Prostate gland (tissue), 2 donors: Measurements from ENCODE around the gene HOXB5.

ENCODE experiments used
- POLR2A ChIP-seq: fragments of 450-650 bp; IDR thresholded peaks from one replicate; pipeline ENCODE4 v1.6.1; 2016; ENCODE audit warnings: antibody characterized with exemption, mild to moderate bottlenecking
- TF ChIP-seq, protein P1 (sequence below), 4 experiments: fragments of 200-600 bp in 2 of 4; fragments of 450-650 bp in 2 of 4; sonication (generic) in 2 of 4; IDR thresholded peaks; 1 replicate in 3 of 4; 2 replicates in 1 of 4; pipeline ENCODE4 v1.5.1; 2016 to 2019; ENCODE audit warnings: antibody characterized with exemption in 4 of 4, mild to moderate bottlenecking in 2 of 4, moderate library complexity in 2 of 4

DNA sequence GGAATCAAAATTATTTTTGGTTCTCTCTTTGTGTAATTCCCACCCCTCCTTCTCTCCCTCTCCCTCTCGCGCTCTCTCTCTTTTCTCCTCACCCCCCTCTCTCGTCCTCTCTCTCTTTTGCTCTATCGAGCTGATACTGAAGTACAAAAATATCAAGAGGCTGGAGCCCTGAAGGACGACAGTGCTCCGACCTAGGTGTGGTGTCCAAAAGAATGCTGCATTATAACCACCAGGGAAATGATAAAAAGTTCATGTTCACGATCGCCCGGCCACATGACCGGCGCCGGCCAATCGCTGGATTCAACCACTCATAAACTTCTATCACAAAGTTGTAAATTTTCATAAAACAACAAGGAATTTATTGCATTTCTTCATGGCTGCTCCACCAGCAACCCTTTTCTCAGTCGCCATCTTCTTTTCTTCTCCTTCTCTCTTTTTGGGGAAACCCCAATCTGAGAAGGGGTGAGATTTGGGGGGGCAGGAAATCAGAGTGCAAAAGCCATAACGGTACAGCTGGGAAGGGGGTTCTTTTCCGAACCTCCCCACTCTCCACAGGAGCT, 11.3 kb upstream of the HOXB5 start, which contains the start of gene HOXB6:
- TF ChIP-seq, protein P1, sequence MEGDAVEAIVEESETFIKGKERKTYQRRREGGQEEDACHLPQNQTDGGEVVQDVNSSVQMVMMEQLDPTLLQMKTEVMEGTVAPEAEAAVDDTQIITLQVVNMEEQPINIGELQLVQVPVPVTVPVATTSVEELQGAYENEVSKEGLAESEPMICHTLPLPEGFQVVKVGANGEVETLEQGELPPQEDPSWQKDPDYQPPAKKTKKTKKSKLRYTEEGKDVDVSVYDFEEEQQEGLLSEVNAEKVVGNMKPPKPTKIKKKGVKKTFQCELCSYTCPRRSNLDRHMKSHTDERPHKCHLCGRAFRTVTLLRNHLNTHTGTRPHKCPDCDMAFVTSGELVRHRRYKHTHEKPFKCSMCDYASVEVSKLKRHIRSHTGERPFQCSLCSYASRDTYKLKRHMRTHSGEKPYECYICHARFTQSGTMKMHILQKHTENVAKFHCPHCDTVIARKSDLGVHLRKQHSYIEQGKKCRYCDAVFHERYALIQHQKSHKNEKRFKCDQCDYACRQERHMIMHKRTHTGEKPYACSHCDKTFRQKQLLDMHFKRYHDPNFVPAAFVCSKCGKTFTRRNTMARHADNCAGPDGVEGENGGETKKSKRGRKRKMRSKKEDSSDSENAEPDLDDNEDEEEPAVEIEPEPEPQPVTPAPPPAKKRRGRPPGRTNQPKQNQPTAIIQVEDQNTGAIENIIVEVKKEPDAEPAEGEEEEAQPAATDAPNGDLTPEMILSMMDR (IDR thresholded peaks at IDR 0.05), result no peak
- no peak for TF ChIP-seq POLR2A
